Endothelial cell (in vitro differentiated cells): ENCODE results near the gene CTNNA2. TPM values are rescaled to one million over a fixed set of nuclear protein-coding genes. Genes with fewer than 3 reads are reported as not detected.

Experiments used
- DNase-seq: peaks from one replicate; pipeline ENCODE4 v3.0.0; 2021; ENCODE audit warnings: low spot score
- H3K27ac Mint-ChIP-seq: one replicate; pipeline ENCODE4 v1.8.0; 2021; ENCODE audit warnings: mixed read lengths, inconsistent platforms; ENCODE audit not compliant: unreplicated experiment
- H3K27me3 Mint-ChIP-seq: one replicate; pipeline ENCODE4 v1.8.0; 2021; ENCODE audit warnings: mild to moderate bottlenecking, moderate library complexity, mixed read lengths, inconsistent platforms; ENCODE audit not compliant: unreplicated experiment
- H3K36me3 Mint-ChIP-seq: one replicate; pipeline ENCODE4 v1.8.0; 2021; ENCODE audit warnings: mild to moderate bottlenecking, low read depth, mixed read lengths, inconsistent platforms; ENCODE audit not compliant: unreplicated experiment
- H3K4me1 Mint-ChIP-seq: one replicate; pipeline ENCODE4 v1.8.0; 2021; ENCODE audit warnings: mild to moderate bottlenecking, mixed read lengths, inconsistent platforms; ENCODE audit not compliant: unreplicated experiment
- H3K4me3 Mint-ChIP-seq: one replicate; pipeline ENCODE4 v1.8.0; 2021; ENCODE audit warnings: mild to moderate bottlenecking, mixed read lengths, inconsistent platforms; ENCODE audit not compliant: unreplicated experiment
- H3K9me3 Mint-ChIP-seq: one replicate; pipeline ENCODE4 v1.8.0; 2021; ENCODE audit warnings: mixed read lengths, inconsistent platforms; ENCODE audit not compliant: unreplicated experiment
- CTCF ChIP-seq: fragments of 200-600 bp; sonication (generic); IDR thresholded peaks from one replicate; pipeline ENCODE4 v1.5.0; 2021; ENCODE audit warnings: antibody characterized with exemption; ENCODE audit not compliant: unreplicated experiment
- total RNA-seq: library from RNA; stranded (reverse); fragmentation: NEBNext Ultra II Directional; extraction: Animal tissue kit (Norgen Biotek cat#: 25700); gene quantifications from one replicate; pipeline ENCODE4 v1.2.1, GENCODE V29; 2021; ENCODE audit not compliant: unreplicated experiment

Gene CTNNA2
- total RNA-seq, 1 donor from 2014 or later = 4.7 TPM

DNA sequence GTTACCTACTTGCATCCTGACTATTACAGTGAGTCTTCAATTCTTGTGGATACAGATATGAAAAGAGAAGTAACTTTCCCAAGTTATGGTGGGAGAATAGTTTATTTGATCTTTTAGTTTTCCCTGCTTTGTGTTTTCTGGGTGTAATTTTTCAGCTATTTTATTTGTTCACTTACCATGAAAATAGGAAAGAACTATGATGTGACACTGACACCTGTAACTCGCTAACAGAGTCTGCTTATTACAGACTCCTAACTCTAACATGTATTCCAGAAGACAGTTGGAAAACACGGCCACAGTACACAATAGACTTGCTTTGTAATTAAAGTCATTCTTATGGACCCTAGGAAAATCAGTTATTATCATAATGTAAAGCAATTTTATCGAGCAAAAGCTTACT is 468.5 kb downstream of the CTNNA2 start:
- Mint-ChIP-seq H3K27ac (no peak overlapping the region), H3K4me3 (no peak overlapping the region), H3K36me3 (no peaks in the 10 kb centered on the region), H3K27me3 (no peaks in the 10 kb centered on the region), H3K4me1 (peaks cover 1% of the 10 kb centered on the region), H3K9me3 (no peaks in the 10 kb centered on the region)
- DNase-seq = no peak
- no peak for TF ChIP-seq CTCF

DNA sequence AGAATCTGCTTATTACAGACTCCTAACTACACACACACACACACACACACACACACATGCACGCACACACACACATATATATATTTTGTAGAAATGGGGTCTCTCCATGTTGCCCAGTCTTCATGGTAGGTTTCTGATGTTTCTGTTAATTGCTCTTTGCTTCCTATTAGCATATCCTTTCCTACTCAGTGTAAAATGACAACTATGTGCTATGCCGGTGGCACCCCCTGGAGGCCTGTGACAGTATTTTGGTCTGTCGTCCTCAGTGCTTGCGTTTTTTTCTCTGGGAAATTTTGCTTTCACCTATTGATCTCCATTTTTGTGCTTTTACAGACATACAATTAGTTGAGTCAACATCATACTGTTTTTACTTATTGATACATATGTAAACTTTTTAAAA is 469.6 kb downstream of the CTNNA2 start:
- Mint-ChIP-seq H3K27ac (no peak overlapping the region), H3K27me3 (no peaks in the 10 kb centered on the region), H3K4me3 (no peak overlapping the region), H3K9me3 (no peaks in the 10 kb centered on the region), H3K36me3 (no peaks in the 10 kb centered on the region), H3K4me1 (no peaks in the 10 kb centered on the region)
- DNase-seq = peak; percentile 67
- TF ChIP-seq CTCF = peak; percentile 66

GRCh38 chr2:79984476-79984875 is 471.6 kb downstream of the CTNNA2 start:
- TF ChIP-seq CTCF = no peak
- Mint-ChIP-seq H3K27ac (no peak overlapping the region), H3K36me3 (no peaks in the 10 kb centered on the region), H3K27me3 (no peaks in the 10 kb centered on the region), H3K4me1 (no peaks in the 10 kb centered on the region), H3K4me3 (no peak overlapping the region), H3K9me3 (no peaks in the 10 kb centered on the region)
- no peak for DNase-seq

GRCh38 chr2:79985145-79985544 is 472.3 kb downstream of the CTNNA2 start:
- Mint-ChIP-seq H3K9me3 (no peaks in the 10 kb centered on the region), H3K4me3 (no peak overlapping the region), H3K36me3 (no peaks in the 10 kb centered on the region), H3K27ac (no peak overlapping the region), H3K27me3 (no peaks in the 10 kb centered on the region), H3K4me1 (no peaks in the 10 kb centered on the region)
- no peak for DNase-seq
- TF ChIP-seq CTCF = no peak

- TF ChIP-seq CTCF = no peak
- no peaks in the 10 kb centered on the region for H3K9me3 Mint-ChIP-seq
- no peak overlapping the region for H3K27ac Mint-ChIP-seq
- no peaks in the 10 kb centered on the region for H3K27me3 Mint-ChIP-seq
- no peak for DNase-seq
- no peaks in the 10 kb centered on the region for H3K36me3 Mint-ChIP-seq
- H3K4me3 Mint-ChIP-seq = no peak overlapping the region
- no peaks in the 10 kb centered on the region for H3K4me1 Mint-ChIP-seq
Observed at GRCh38 chr2:79985571-79985970, 472.7 kb downstream of the CTNNA2 start.
